OCI-LY3 (cell line): ENCODE data around the gene CNTN2.

Experiments used
- H2AFZ ChIP-seq: fragments of 200-600, 300-600 bp; shearing (Covaris generic); 2 replicates; pipeline ENCODE4 v1.6.0; 2014; ENCODE audit warnings: antibody characterized with exemption, low read depth, low read length
- H3K27ac ChIP-seq: fragments of 200-600, 300-600 bp; sonication (generic); 2 replicates; pipeline ENCODE4 v1.5.1; 2014; ENCODE audit warnings: mild to moderate bottlenecking, low read length, moderate library complexity, mixed read lengths
- H3K27me3 ChIP-seq: fragments of 200-600, 300-600 bp; sonication (generic); 2 replicates; pipeline ENCODE4 v1.6.1; 2014; ENCODE audit warnings: low read depth, low read length, mixed read lengths
- H3K36me3 ChIP-seq: fragments of 200-600, 300-600 bp; sonication (generic); replicated peaks from 2 replicates; pipeline ENCODE3; 2014; ENCODE audit warnings: low read depth, low read length, mixed read lengths
- H3K4me1 ChIP-seq: fragments of 300-600, 200-600 bp; sonication (generic); 2 replicates; pipeline ENCODE4 v1.6.1; 2014; ENCODE audit warnings: low read length, mixed read lengths
- H3K4me2 ChIP-seq: fragments of 200-600, 300-600 bp; sonication (generic); 2 replicates; pipeline ENCODE4 v1.6.1; 2014; ENCODE audit warnings: low read length, mixed read lengths
- H3K4me3 ChIP-seq: fragments of 300-600, 200-600 bp; sonication (generic); 2 replicates; pipeline ENCODE4 v1.5.1; 2014; ENCODE audit warnings: antibody characterized with exemption, mild to moderate bottlenecking, low read length, moderate library complexity
- H3K79me2 ChIP-seq: fragments of 300-600, 200-600 bp; shearing (Covaris generic); 2 replicates; pipeline ENCODE4 v1.6.1; 2014; ENCODE audit warnings: mild to moderate bottlenecking, low read length, mixed read lengths
- H3K9ac ChIP-seq: fragments of 300-600, 200-600 bp; shearing (Covaris generic); 2 replicates; pipeline ENCODE4 v1.6.0; 2014; ENCODE audit warnings: mild to moderate bottlenecking, low read length, moderate library complexity
- H3K9me3 ChIP-seq: fragments of 200-600, 300-600 bp; shearing (Covaris generic); 2 replicates; pipeline ENCODE4 v1.6.1; 2014; ENCODE audit warnings: low read length, mixed read lengths; ENCODE audit not compliant: insufficient read depth
- H4K20me1 ChIP-seq: fragments of 200-600, 300-600 bp; sonication (generic); 2 replicates; pipeline ENCODE4 v1.6.1; 2016; ENCODE audit warnings: low read length, mixed read lengths; ENCODE audit not compliant: insufficient read depth
- EZH2phosphoT487 ChIP-seq: fragments of 200-600 bp; shearing (Covaris generic); IDR thresholded peaks from 2 replicates; pipeline ENCODE4 v1.6.1; 2018; ENCODE audit warnings: antibody characterized with exemption, mixed run types, low read depth
- TF ChIP-seq, protein P1 (sequence below): fragments of 200-600, 300-600 bp; sonication (generic); IDR thresholded peaks from 2 replicates; pipeline ENCODE4 v1.5.1; 2014; ENCODE audit warnings: antibody characterized with exemption, low read length, low read depth

Gene CNTN2

GRCh38 chr1:205062895-205063294, 19.9 kb downstream of the CNTN2 start:
- no peaks in the 10 kb centered on the region for H3K79me2 ChIP-seq
- peaks cover 13% of the 10 kb centered on the region for H3K4me1 ChIP-seq
- no peak overlapping the region for H3K27ac ChIP-seq
- H3K4me3 ChIP-seq, result no peak overlapping the region
- 0 out of 2 replicates have a peak, but pooled peaks cover 3% of the 10 kb centered on the region for H3K27me3 ChIP-seq
- H3K9ac ChIP-seq, result no peak overlapping the region
- no peaks in the 10 kb centered on the region for H4K20me1 ChIP-seq
- no peaks in the 10 kb centered on the region for H3K9me3 ChIP-seq
- no peak overlapping the region for H3K4me2 ChIP-seq
- TF ChIP-seq EZH2phosphoT487, result no peak
- TF ChIP-seq, protein P1, sequence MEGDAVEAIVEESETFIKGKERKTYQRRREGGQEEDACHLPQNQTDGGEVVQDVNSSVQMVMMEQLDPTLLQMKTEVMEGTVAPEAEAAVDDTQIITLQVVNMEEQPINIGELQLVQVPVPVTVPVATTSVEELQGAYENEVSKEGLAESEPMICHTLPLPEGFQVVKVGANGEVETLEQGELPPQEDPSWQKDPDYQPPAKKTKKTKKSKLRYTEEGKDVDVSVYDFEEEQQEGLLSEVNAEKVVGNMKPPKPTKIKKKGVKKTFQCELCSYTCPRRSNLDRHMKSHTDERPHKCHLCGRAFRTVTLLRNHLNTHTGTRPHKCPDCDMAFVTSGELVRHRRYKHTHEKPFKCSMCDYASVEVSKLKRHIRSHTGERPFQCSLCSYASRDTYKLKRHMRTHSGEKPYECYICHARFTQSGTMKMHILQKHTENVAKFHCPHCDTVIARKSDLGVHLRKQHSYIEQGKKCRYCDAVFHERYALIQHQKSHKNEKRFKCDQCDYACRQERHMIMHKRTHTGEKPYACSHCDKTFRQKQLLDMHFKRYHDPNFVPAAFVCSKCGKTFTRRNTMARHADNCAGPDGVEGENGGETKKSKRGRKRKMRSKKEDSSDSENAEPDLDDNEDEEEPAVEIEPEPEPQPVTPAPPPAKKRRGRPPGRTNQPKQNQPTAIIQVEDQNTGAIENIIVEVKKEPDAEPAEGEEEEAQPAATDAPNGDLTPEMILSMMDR, result no peak
- H2AFZ ChIP-seq, result no peak overlapping the region
- H3K36me3 ChIP-seq, result no peaks in the 10 kb centered on the region

DNA sequence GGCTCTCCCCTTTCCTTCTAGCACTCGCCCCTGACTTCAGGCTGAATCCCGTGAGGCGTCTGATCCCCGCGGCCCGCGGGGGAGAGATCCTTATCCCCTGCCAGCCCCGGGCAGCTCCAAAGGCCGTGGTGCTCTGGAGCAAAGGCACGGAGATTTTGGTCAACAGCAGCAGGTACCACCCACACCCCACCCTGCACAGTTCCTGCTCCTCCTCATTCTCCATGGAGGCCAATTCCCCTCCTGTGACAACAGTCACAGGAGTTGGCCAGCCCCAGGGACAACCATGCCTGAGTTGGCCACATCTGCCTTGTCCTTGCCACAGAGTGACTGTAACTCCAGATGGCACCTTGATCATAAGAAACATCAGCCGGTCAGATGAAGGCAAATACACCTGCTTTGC, 21.3 kb downstream of the CNTN2 start:
- peaks cover 13% of the 10 kb centered on the region for H3K4me1 ChIP-seq
- no peak overlapping the region for H2AFZ ChIP-seq
- H3K36me3 ChIP-seq, result no peaks in the 10 kb centered on the region
- no peaks in the 10 kb centered on the region for H3K9me3 ChIP-seq
- H3K27ac ChIP-seq, result no peak overlapping the region
- H4K20me1 ChIP-seq, result no peaks in the 10 kb centered on the region
- H3K4me2 ChIP-seq, result no peak overlapping the region
- H3K9ac ChIP-seq, result no peak overlapping the region
- no peak overlapping the region for H3K4me3 ChIP-seq
- H3K79me2 ChIP-seq, result no peaks in the 10 kb centered on the region
- TF ChIP-seq EZH2phosphoT487, result no peak
- TF ChIP-seq, protein P1, result no peak
- 0 out of 2 replicates have a peak, but pooled peaks cover 3% of the 10 kb centered on the region for H3K27me3 ChIP-seq

GRCh38 chr1:205064741-205065316, 21.8 kb downstream of the CNTN2 start:
- Histone ChIP-seq H3K27ac (no peak overlapping the region), H3K36me3 (no peaks in the 10 kb centered on the region), H3K4me1 (peaks cover 13% of the 10 kb centered on the region), H3K4me2 (no peak overlapping the region), H3K79me2 (no peaks in the 10 kb centered on the region), H3K27me3 (0 out of 2 replicates have a peak, but pooled peaks cover 3% of the 10 kb centered on the region), H3K4me3 (no peak overlapping the region), H2AFZ (no peak overlapping the region), H3K9me3 (no peaks in the 10 kb centered on the region), H4K20me1 (no peaks in the 10 kb centered on the region), H3K9ac (no peak overlapping the region)
- TF ChIP-seq, protein P1, result no peak
- TF ChIP-seq EZH2phosphoT487, result no peak

GRCh38 chr1:205065666-205066065, 22.7 kb downstream of the CNTN2 start:
- Histone ChIP-seq H2AFZ (no peak overlapping the region), H3K27ac (no peak overlapping the region), H3K9ac (no peak overlapping the region), H3K4me2 (no peak overlapping the region), H3K4me1 (peaks cover 13% of the 10 kb centered on the region), H4K20me1 (no peaks in the 10 kb centered on the region), H3K36me3 (no peaks in the 10 kb centered on the region), H3K79me2 (no peaks in the 10 kb centered on the region), H3K4me3 (no peak overlapping the region), H3K9me3 (no peaks in the 10 kb centered on the region), H3K27me3 (0 out of 2 replicates have a peak, but pooled peaks cover 3% of the 10 kb centered on the region)
- no peak for TF ChIP-seq EZH2phosphoT487
- TF ChIP-seq, protein P1, result no peak
